PFSK-1 (cell line): Measurements from ENCODE around the gene CEP120.

ENCODE experiments used
- FOXP2 ChIP-seq: optimal IDR thresholded peaks from 2 replicates; pipeline ENCODE3; 2011; ENCODE audit warnings: borderline replicate concordance, control low read depth, inconsistent platforms; ENCODE audit not compliant: insufficient read depth; ENCODE audit errors: extremely low read length, extremely low read depth
- POLR2AphosphoS5 ChIP-seq: IDR thresholded peaks from 2 replicates; pipeline ENCODE4 v1.6.1; 2012; ENCODE audit warnings: low read depth, mild to moderate bottlenecking, control low read depth, low read length, moderate library complexity
- REST ChIP-seq, 2 experiments: IDR thresholded peaks; 2 replicates each; pipeline versions ENCODE4 v1.6.1 to v1.8.0; 2011 to 2012; ENCODE audit warnings: low read depth in 2 of 2, low read length in 2 of 2, control low read depth in 1 of 2, inconsistent platforms in 1 of 2, mild to moderate bottlenecking in 1 of 2, moderate library complexity in 1 of 2; ENCODE audit not compliant: insufficient read depth in 1 of 2
- SIN3A ChIP-seq: IDR thresholded peaks from 2 replicates; pipeline ENCODE4 v1.6.1; 2012; ENCODE audit warnings: mild to moderate bottlenecking, low read length, moderate library complexity, borderline replicate concordance; ENCODE audit not compliant: insufficient read depth
- TAF1 ChIP-seq: IDR thresholded peaks from 2 replicates; pipeline ENCODE4 v1.6.1; 2012; ENCODE audit warnings: low read length, control low read depth, borderline replicate concordance; ENCODE audit not compliant: insufficient read depth

- TF ChIP-seq TAF1 (no peak), POLR2AphosphoS5 (no peak), REST (IDR thresholded peaks at IDR 0.05; ENCODE audit: insufficient read depth in 1 of 2, low read depth in 2 of 2, low read length in 2 of 2) (no peak), SIN3A (no peak), FOXP2 (no peak)
Observed at GRCh38 chr5:123451047-123451446, 27.8 kb upstream of the CEP120 start.
